ENCODE measurements around the gene CD47. TPM values are rescaled to one million over a fixed set of nuclear protein-coding genes. Genes with fewer than 3 reads are reported as not detected.

The CD47 gene
- total and polyA plus RNA-seq, 10 of the 15 experiments (the other 5 are each of a cell fraction or from before 2014, with no cell fraction given) = 22.9 to 175 (median 81.1) TPM

DNA sequence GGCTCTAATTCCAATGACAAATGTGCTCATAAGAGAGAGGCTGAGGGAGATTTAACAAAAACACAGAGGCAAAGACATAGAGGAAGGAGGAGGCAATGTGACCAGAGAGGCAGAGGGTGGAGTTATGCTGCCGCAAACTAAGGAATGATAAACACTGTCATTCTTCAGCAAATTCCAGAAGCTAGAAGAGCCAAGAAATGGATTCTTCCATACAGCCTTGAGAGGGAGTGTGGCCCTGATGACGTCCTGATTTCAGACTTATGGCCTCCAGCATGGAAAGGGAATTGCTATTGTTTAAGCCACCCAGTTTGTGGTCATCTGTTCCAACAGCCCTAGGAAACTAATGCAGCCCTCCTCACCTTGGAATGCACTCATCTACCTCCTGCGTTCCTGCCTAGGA is 30.5 kb downstream of the CD47 start (continued):
- TF ChIP-seq, protein P1, sequence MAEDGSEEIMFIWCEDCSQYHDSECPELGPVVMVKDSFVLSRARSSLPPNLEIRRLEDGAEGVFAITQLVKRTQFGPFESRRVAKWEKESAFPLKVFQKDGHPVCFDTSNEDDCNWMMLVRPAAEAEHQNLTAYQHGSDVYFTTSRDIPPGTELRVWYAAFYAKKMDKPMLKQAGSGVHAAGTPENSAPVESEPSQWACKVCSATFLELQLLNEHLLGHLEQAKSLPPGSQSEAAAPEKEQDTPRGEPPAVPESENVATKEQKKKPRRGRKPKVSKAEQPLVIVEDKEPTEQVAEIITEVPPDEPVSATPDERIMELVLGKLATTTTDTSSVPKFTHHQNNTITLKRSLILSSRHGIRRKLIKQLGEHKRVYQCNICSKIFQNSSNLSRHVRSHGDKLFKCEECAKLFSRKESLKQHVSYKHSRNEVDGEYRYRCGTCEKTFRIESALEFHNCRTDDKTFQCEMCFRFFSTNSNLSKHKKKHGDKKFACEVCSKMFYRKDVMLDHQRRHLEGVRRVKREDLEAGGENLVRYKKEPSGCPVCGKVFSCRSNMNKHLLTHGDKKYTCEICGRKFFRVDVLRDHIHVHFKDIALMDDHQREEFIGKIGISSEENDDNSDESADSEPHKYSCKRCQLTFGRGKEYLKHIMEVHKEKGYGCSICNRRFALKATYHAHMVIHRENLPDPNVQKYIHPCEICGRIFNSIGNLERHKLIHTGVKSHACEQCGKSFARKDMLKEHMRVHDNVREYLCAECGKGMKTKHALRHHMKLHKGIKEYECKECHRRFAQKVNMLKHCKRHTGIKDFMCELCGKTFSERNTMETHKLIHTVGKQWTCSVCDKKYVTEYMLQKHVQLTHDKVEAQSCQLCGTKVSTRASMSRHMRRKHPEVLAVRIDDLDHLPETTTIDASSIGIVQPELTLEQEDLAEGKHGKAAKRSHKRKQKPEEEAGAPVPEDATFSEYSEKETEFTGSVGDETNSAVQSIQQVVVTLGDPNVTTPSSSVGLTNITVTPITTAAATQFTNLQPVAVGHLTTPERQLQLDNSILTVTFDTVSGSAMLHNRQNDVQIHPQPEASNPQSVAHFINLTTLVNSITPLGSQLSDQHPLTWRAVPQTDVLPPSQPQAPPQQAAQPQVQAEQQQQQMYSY (CRISPR knock-in tag; IDR thresholded peaks at IDR 0.05) = no peak

DNA sequence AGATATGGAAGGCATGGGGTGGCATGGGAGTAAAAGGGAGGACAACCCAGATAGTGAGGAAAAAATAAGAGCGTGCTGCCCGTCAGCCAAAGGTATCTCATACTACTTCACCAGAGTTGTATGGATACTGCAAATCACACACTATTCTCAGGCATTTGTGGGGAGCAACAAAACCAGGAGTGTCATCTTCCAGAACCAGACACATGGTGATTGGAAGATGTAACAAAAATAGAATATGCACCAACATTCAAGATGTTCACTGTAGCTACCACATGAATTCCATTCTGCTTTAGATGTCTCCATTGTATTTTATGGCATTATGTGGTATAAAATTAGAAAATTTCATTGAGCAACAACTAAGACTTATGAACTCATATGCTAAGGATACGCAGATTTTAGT is 34.9 kb downstream of the CD47 start:
- no peak for FAIRE-seq
- H3K27ac ChIP-seq (ENCODE audit: control insufficient read depth, insufficient read depth) = no peak overlapping the region

More for the DNA sequence above, 34.9 kb downstream of the CD47 start:
- in situ Hi-C loops (cut with MboI) = no loop called here
- ATAC-seq (no peak), DNase-seq (ENCODE audit: low read depth, low spot score) (no peak)
- Histone ChIP-seq H3K79me2 (ENCODE audit: control insufficient read depth, insufficient read depth, low read length) (peaks cover 3% of the 10 kb centered on the region), H3K27me3 (replicated peaks in 1 of 2; ENCODE audit: control insufficient read depth in 2 of 2, insufficient read depth in 2 of 2, low read length in 1 of 2) (no peaks in the 10 kb centered on the region), H3K9ac (ENCODE audit: control insufficient read depth, insufficient read depth, low read length) (no peak overlapping the region), H3K4me3 (no peak overlapping the region), H2AFZ (ENCODE audit: control insufficient read depth, low read depth, low read length) (no peak overlapping the region), H3K4me1 (ENCODE audit: control insufficient read depth, insufficient read depth, low read length) (peaks cover 4% of the 10 kb centered on the region), H4K20me1 (ENCODE audit: control insufficient read depth, insufficient read depth) (no peaks in the 10 kb centered on the region), H3K4me2 (ENCODE audit: control insufficient read depth, insufficient read depth) (no peak overlapping the region), H3K9me3 (replicated peaks; ENCODE audit: control insufficient read depth, insufficient read depth, low read length) (no peaks in the 10 kb centered on the region), H3K36me3 (ENCODE audit: control insufficient read depth in 2 of 2, insufficient read depth in 2 of 2, low read length in 1 of 2) (peaks cover 8 to 32% of the 10 kb centered on the region in 2 experiments)
- TF ChIP-seq ZZZ3 (IDR thresholded peaks at IDR 0.05; ENCODE audit: control insufficient read depth, insufficient read length, low read depth) (no peak), HDAC6 (IDR thresholded peaks at IDR 0.05; ENCODE audit: unreplicated experiment) (no peak), SMARCA5 (IDR thresholded peaks at IDR 0.05) (no peak), PAX5 (IDR thresholded peaks at IDR 0.05; ENCODE audit: borderline replicate concordance, low read depth, low read length) (no peak), SUZ12 (IDR thresholded peaks at IDR 0.05; ENCODE audit: unreplicated experiment) (no peak), ATF7 (IDR thresholded peaks at IDR 0.05; ENCODE audit: low read depth) (no peak)
- TF ChIP-seq, protein P2, sequence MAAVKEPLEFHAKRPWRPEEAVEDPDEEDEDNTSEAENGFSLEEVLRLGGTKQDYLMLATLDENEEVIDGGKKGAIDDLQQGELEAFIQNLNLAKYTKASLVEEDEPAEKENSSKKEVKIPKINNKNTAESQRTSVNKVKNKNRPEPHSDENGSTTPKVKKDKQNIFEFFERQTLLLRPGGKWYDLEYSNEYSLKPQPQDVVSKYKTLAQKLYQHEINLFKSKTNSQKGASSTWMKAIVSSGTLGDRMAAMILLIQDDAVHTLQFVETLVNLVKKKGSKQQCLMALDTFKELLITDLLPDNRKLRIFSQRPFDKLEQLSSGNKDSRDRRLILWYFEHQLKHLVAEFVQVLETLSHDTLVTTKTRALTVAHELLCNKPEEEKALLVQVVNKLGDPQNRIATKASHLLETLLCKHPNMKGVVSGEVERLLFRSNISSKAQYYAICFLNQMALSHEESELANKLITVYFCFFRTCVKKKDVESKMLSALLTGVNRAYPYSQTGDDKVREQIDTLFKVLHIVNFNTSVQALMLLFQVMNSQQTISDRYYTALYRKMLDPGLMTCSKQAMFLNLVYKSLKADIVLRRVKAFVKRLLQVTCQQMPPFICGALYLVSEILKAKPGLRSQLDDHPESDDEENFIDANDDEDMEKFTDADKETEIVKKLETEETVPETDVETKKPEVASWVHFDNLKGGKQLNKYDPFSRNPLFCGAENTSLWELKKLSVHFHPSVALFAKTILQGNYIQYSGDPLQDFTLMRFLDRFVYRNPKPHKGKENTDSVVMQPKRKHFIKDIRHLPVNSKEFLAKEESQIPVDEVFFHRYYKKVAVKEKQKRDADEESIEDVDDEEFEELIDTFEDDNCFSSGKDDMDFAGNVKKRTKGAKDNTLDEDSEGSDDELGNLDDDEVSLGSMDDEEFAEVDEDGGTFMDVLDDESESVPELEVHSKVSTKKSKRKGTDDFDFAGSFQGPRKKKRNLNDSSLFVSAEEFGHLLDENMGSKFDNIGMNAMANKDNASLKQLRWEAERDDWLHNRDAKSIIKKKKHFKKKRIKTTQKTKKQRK (IDR thresholded peaks at IDR 0.05; ENCODE audit: low read depth, low read length) = no peak
- BruUV-seq (replicated peaks) = no TSS peak
- ChIA-PET CTCF (interaction anchor here (0.6 kb wide), 1 partner anchor 347 kb away, joined by 3 read pairs; no protein-coding TSS in a partner anchor), POLR2A (no interaction called here), RAD21 (ENCODE audit: unreplicated experiment) (no interaction called here), SMC1A (ENCODE audit: uncharacterized antibody, unreplicated experiment) (interaction anchor here (1.4 to 1.7 kb wide), 2 partner anchors 11 to 18 kb away, joined by 3 to 5 read pairs; no protein-coding TSS in a partner anchor)
- 98% methylated on average over 3 of the region's 3 CpGs for WGBS (ENCODE audit: insufficient coverage, insufficient replicate concordance, low lambda C conversion rate, missing lambda C conversion rate)
- intact Hi-C loops (cut with micrococcal nuclease; ENCODE audit: unreplicated experiment) = no loop called here
